GM21717 (cell line): ENCODE measurements around the gene CLEC2D.
"Not testable (repeated sequence)": the region's sequence is repeated elsewhere in the genome, so short reads cannot be mapped to it uniquely, and the experiment has no call there.

Experiments
- ATAC-seq: cut with Tn5 transposase; IDR thresholded peaks from one replicate; pipeline ENCODE4 v1.9.1; 2021; ENCODE audit warnings: mild to moderate bottlenecking, moderate library complexity; ENCODE audit not compliant: unreplicated experiment

The CLEC2D gene

DNA sequence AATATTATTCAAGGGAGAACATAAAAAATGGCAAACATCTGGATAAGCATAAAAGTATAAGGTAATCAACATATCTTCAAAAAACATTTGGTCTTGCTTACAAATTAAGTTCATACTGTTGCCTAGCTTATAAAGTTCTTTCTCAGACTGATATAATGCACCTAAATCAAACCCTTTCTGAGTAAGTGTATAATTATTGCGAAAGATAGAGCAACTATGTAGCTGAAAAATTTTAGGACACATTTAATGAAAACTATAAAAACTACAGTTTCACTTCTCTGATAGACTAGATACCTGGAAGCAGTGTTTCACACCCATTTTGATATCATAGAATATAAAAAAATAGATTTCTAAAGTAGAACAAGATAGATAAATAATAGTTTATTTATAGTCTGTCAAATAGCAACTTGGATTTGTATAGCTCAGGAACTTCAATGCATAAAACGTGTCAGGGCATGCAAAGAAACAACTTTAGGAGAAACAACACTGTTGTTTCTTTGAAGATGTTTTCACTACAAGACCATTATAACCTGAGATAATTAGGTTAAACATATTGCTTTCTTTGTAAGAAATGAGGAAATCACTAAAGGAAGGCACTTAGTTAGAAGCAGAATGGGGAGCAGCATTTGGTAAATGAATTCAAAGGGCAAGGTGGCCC, 55.8 kb downstream of the CLEC2D start:
- ATAC-seq: no peak

DNA sequence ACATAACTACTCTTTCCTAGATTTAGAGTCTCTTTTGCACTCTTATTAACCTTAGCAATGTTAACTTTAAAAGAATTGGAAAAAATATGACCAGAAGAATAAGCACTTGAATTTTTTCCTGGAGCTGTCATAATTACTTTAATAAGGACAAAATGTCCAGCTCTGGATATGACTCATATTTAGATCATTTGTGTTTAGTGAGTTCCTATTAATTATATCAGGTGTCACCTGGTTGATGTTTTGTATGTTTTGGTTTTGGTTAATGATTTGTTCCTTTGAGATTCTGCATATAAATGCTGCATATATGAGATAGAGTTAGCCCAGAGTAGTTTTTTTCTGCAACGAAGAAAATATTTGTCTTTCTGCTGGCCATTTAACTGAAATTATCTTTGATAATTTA, 58.3 kb downstream of the CLEC2D start:
- no peak for ATAC-seq

DNA sequence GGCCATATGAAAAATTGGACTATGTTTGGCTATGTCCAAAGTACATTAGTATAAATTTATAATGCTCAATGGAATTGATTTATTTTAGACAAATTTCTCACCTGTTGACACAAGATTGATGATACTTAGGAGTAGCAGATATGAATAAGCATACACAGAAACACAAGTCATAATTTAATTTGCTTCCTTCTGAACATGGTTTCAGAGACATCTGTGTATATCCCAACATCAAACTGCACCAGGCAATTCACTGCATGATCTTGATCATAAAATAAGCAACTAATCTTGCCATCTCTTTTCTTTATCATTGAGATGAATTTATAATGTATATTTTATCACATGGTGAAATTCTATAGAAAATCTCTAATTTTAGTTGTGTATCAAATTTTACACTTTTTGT, 59.6 kb downstream of the CLEC2D start:
- ATAC-seq: no peak

DNA sequence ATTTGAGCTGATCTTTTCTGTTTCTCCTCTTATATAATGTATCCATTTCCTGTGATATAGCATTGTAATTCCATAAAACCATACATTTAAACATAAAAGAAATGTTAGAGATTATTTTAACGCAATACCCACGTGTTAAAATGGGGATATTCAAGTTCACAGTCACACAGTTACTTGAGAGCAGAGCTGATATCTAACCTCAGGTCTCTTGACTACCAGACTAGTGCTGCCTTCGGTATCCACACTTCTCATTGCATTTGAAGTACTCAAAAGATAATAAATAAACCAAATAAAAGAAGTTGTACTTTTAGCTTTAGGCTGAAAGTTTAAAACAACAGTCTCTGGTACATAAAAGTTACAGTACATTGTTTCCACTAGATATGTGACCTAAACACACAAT, 60.5 kb downstream of the CLEC2D start:
- ATAC-seq: no peak

DNA sequence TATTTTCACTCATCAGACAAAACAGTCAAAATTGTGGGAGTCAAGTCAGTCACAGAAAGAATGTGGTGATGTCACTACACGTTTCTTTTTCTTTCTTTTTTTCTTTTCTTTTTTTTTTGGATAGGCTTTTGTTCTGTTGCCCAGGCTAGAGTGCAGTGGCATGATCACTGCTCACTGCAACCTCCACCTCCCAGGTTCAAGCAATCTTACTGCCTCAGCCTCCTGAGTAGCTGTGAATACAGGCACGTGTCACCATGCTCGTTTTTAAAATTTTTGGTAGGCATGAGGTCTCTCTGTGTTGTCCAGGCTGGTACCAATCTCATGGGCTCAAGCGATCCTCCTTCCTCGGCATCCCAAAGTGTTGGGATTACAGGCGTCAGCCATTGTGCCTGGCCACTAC, 61.1 kb downstream of the CLEC2D start:
- ATAC-seq: no peak

DNA sequence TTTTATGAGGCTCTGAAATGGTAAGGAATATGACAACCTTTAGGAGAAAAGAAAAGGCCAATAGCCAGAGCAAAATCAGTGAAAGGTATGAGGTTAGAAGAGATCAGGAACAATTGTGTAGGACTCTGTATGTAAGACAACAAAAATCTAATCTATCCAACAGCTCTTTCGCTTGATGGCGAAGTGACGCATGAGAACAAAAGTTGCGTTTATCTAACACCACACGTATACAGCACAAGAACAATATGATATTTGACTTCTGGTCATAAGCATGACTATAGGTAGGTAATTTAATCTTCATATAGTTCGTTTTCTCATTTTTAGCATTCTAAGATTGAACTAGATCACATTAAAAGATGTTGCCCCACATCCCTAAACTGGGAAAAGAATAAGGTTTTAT, 61.9 kb downstream of the CLEC2D start:
- no peak for ATAC-seq

DNA sequence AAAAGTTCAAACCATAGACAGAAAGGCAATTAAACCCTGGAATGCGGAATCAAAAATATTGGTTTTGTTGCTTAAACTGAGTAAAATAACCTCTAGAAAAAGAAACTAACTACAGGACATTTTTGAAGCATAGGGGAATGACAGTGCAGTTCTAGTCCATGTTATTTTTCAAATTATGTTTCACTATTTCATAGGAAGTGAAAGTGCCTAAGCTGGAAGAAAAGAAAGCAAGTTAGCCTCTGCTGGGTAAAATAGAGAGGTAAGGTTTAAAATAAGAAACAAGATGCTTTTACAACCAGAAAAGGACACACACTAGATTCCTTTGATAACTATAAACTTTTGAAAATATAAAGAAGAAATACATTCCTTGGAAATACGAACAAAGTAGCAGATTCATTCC, 62.3 kb downstream of the CLEC2D start:
- ATAC-seq: no peak

DNA sequence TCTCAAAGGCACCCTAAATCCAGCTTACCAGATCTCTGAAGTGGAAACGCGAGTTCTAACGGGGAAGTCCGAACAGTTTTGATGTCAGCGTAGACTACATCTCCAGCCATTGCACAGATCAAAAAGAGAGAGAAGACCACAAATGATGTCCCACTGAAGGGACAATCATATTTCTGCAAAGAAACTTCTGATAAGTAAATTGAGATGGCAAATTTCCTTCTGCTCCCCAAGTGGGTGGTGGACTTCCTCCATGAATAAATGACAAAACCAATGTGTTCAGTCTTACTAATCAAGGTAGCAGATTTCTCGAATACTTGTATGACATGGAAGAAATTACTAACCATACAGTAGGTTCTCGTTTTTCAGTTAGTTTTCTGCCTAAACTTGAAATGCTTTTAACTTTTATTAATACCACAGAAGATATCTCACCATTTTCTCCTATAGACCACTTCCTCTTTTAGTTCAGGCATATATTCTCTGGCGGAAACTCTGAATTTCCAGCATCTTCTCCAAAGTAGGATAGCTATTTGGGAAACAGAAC, 63.5 kb downstream of the CLEC2D start, which contains the start of gene CLECL1:
TSS of gene CLECL1 (minus strand) at position 177 of the 541 bp plus-strand sequence.
- peak; percentile 39 for ATAC-seq

DNA sequence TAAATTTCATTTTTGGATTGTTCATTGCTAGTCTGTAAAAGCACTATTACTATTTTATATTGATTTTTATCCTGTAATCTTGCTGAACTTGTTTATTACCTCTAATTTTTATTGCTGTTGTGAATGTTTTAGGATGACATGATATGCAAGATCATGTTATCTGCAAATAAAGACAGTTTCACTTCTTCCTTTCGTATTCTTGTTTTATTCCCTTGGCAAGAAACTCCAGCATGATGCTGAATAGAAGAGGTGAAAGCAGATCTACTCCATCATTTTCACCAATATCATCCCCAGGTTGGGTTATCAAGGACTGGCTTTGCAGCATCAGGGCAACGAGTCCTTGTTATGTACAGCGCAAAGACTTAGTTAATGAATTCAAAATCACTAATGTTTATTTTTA, 66.1 kb downstream of the CLEC2D start:
- no peak for ATAC-seq

DNA sequence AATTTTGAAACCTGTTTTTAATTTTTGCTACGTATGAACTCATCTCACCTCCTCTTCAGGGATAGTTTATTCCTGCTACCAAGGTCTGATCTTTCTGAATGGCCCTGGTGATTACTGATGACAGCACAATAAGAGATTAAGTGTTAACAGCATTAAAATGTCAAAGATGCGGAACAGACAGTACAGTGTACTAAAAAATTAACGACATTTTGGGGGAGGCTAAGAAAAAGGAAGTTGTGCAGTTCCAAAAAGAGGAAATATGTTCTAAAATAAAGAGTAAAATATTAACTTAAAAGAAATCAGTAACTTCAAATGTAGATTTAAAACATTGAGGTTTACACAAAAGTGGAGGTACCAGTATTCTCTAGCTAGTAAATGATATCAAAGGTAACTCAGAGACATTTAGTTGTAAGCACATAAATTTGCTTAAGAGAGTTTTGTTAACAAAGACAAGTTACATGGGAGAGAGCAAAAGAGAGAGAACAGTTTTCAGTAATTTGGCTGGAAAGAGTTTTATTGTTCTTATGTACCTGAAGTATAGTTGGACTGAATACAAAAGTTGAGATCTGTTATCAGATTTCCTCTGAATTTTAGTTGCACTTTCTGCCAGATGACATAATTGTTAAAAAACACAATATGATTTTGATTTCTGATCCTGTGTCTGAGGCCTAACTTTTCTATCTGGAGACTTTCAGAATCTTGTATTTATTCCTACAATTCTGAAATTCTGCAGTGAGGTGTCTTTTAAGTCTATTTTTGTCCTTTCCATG, 67.6 kb downstream of the CLEC2D start:
- no peak for ATAC-seq

DNA sequence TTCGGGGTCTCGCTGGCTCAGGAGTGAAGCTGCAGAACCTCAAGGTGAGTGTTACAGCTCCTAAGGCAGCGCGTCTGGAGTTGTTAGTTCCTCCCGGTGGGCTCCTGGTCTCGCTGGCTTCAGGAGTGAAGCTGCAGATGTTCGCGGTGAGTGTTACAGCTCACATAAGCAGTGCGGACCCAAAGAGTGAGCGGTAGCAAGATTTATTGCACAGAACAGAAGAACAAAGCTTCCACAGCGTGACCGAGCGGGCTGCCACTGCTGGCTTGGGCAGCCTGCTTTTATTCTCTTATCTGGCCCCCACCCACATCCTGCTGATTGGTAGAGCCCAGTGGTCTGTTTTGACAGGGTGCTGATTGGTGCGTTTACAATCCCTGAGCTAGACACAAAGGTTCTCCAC, 69.4 kb downstream of the CLEC2D start:
- not testable (repeated sequence) for ATAC-seq

DNA sequence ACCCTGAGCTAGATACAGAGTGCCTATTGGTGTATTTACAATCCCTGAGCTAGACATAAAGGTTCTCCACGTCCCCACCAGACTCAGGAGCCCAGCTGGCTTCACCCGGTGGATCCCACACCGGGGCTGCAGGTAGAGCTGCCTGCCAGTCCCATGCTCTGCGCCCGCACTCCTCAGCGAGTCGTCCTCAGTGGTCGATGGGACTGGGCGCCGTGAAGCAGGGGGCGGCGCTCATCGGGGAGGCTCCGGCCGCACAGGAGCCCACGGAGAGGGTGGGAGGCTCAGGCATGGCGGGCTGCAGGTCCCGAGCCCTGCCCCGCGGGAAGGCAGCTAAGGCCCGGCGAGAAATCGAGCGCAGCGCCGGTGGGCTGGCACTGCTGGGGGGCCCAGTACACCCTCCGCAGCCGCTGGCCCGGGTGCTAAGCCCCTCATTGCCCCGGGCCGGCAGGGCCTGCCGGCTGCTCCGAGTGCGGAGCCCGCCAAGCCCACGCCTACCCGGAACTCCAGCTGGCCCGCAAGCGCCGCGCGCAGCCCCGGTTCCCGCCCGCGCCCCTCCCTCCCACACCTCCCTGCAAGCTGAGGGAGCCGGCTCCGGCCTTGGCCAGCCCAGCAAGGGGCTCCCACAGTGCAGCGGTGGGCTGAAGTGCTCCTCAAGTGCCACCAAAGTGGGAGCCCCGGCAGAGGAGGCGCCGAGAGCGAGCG, 70.0 kb downstream of the CLEC2D start:
- not testable (repeated sequence) for ATAC-seq

DNA sequence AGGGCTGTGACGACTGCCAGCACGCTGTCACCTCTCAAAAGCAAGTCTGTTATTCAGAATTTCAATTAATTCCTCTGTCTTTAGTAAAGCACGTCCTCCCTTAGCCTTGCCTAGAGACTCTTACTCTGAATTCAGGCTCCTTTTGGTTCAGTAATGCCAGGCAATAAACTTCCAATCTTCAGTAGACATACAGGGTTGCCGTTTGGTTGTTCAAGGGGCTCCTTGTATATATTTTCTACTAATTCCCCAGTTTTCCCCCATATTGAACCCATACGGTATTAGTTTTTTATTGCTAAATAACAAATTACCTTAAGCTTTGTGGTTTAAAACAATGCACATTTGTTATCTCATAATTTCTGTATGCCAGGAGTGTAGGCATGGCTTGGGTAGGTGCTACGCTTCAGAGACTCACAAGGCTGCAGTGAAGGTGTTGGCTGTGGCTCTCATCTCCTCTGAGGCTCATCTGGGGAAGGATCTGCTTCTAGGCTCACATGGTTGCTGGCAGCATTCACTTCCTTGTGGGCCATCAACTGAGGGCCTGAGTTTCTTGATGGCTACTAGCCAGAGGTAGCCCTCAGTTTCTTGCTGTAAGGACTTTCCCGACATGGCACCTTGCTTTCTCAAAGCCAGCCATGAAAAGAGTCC, 70.7 kb downstream of the CLEC2D start:
- ATAC-seq: no peak

DNA sequence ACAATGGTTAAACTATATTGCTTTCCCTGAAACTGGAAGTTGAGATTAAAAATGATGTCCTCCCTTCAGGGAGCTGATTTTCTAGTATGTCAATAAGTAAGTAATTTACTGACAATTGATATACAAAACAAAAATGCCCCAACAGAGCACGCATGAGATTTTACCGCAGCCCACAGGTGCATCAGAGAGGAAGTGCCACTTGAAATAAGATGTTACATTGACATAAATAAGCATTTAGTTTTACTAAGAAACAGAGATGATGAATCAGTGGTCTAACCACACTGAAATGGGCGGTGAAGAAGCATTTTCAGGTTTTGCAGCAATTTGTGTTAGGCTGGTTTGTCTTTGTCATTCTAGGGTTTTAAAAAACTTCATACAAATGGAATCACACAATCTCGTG, 72.2 kb downstream of the CLEC2D start:
- peak; percentile 67 for ATAC-seq

DNA sequence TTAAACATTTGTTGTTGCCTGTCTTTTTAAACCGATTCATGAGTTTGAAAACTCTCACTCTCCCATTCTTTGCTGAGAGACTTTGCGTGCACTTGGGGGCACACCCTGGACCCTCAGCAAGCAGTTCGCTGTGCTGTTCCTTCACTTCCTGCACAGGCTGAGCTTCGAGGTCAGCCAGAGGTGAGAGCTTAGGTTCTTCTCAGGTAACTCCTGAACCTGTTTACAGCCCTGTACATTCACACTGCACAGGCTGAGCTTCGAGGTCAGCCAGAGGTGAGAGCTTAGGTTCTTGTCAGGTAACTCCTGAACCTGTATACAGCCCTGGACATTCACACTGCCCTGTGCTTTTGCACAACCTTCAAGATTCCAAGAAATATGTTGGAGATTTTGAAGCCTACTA, 73.1 kb downstream of the CLEC2D start:
- ATAC-seq: no peak

DNA sequence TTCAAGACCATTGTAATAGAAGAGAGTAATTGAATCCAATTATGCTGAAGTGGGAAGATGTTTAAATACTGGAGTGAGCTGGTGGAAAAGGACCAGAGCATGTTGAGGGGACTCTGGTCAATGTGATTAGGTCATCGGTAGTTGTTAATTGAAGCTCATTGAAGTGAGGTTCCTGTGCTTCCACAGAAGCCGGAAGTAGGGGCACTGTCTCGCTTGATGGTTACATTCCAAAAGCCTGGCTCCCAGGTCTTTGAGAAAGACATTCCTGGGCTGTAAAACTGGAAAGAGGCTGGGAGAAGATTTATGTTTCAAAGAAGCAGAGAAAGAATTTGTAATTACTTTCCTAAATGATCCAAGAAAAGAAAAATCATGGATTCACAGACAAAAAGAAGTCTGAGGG, 75.7 kb downstream of the CLEC2D start:
- no peak for ATAC-seq
